ENCODE data around the gene PRSS50. TPM values are rescaled to one million over a fixed set of nuclear protein-coding genes. Genes with fewer than 3 reads are reported as not detected.

Gene PRSS50, protein sequence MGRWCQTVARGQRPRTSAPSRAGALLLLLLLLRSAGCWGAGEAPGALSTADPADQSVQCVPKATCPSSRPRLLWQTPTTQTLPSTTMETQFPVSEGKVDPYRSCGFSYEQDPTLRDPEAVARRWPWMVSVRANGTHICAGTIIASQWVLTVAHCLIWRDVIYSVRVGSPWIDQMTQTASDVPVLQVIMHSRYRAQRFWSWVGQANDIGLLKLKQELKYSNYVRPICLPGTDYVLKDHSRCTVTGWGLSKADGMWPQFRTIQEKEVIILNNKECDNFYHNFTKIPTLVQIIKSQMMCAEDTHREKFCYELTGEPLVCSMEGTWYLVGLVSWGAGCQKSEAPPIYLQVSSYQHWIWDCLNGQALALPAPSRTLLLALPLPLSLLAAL
- 0.20 TPM for total RNA-seq
- long read RNA-seq = 0 reads

DNA sequence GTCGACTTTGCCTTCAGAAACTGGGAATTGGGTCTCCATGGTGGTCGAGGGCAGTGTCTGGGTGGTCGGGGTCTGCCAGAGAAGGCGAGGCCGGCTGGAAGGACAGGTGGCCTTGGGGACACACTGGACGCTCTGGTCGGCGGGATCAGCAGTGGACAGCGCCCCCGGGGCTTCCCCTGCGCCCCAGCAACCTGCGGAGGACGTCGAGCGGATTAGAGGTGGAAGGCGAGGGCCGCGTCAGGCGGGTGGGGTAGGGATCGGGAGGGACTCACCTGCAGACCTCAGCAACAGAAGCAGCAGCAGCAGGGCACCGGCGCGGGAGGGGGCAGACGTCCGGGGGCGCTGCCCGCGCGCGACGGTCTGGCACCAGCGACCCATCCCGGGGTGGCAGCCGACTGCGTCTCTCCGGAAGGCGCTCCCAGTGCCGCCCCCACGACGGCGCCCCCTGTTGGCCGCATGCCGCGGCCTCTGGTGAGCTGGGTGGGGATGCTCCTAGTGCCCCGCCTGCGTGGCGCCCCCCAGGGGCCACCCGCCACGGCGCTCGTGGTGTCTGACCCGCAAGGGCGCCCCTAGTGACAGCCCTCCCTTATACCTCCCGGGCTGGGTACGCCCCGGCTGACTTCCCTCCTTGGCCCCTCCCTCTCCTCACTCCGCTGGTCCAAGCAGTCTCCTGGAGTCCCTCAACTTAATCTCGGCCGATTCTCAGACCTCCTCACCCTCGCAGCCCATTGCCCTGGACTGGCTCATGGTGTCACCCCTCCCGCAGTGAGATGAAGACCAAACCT is at the start of gene PRSS50:
TSS of gene PRSS50 (minus strand) at position 423 of the 785 bp plus-strand sequence. CDS start at position 378, 45 bp downstream.
- H3K9me3 ChIP-seq = no peaks in the 10 kb centered on the region
- no peaks in the 10 kb centered on the region for H3K27me3 ChIP-seq
- intact Hi-C loops (cut with DNase I) = no loop called here
- no peak within 1 kb of the TSS for H3K4me3 ChIP-seq
- peak; percentile 6 for ATAC-seq
- H3K27ac ChIP-seq = no peak within 1 kb of the TSS
- no peaks in the 10 kb centered on the region for H3K4me1 ChIP-seq
- no peaks in the 10 kb centered on the region for H3K36me3 ChIP-seq
- TF ChIP-seq, protein P1, sequence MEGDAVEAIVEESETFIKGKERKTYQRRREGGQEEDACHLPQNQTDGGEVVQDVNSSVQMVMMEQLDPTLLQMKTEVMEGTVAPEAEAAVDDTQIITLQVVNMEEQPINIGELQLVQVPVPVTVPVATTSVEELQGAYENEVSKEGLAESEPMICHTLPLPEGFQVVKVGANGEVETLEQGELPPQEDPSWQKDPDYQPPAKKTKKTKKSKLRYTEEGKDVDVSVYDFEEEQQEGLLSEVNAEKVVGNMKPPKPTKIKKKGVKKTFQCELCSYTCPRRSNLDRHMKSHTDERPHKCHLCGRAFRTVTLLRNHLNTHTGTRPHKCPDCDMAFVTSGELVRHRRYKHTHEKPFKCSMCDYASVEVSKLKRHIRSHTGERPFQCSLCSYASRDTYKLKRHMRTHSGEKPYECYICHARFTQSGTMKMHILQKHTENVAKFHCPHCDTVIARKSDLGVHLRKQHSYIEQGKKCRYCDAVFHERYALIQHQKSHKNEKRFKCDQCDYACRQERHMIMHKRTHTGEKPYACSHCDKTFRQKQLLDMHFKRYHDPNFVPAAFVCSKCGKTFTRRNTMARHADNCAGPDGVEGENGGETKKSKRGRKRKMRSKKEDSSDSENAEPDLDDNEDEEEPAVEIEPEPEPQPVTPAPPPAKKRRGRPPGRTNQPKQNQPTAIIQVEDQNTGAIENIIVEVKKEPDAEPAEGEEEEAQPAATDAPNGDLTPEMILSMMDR (IDR thresholded peaks at IDR 0.05) = peak; percentile 29
- DNase-seq = peak; percentile 57

DNA sequence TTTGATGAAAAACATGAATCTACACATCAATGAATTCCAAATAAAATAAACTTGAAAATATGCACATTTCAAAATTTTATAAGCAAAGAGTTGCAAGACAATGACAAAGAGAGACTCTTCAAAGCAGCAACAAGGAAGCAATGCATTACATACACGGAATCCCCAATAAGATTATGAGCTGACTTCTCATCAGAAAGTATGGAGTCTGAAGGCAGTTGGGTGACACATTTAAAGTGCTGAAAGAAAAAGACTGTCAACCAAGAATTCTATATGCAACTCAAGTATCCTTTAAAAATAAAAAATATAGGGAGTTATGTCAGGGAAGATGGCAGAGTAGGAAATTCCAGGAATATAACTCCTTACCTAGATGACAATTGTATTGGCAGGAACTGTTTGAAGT is 46.5 kb upstream of the PRSS50 start:
- intact Hi-C loops (cut with DNase I) = no loop called here
- Histone ChIP-seq H3K4me3 (no peak overlapping the region), H3K27ac (no peak overlapping the region), H3K36me3 (no peaks in the 10 kb centered on the region), H3K27me3 (no peaks in the 10 kb centered on the region), H3K9me3 (peaks cover 10% of the 10 kb centered on the region), H3K4me1 (no peaks in the 10 kb centered on the region)
- TF ChIP-seq, protein P1 (IDR thresholded peaks at IDR 0.05) = no peak
- no peak for ATAC-seq
- DNase-seq = no peak

DNA sequence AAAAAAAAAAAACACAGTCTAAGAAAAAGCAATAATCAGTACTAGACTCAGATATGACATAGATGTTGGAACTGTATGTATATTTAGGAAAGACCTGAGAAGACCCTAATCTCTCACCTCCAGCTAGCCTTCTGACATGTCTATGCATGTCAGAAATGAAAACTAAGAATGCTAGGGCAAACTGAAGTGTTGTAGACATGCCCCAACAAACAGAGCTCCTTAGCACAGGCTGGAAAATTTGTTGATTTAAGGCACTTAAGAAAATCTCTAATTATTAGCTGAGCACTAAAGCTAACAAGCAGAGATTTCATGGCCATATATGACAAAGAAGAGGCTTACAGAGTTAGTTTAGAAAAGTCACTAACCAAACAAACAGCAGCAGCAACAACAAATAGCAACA is 45.5 kb upstream of the PRSS50 start:
- DNase-seq = no peak
- H3K9me3 ChIP-seq = peaks cover 7% of the 10 kb centered on the region
- H3K4me3 ChIP-seq = no peak overlapping the region
- ATAC-seq = no peak
- intact Hi-C loops (cut with DNase I) = no loop called here
- no peaks in the 10 kb centered on the region for H3K4me1 ChIP-seq
- H3K27ac ChIP-seq = no peak overlapping the region
- H3K27me3 ChIP-seq = no peaks in the 10 kb centered on the region
- TF ChIP-seq, protein P1 (IDR thresholded peaks at IDR 0.05) = no peak
- no peaks in the 10 kb centered on the region for H3K36me3 ChIP-seq

DNA sequence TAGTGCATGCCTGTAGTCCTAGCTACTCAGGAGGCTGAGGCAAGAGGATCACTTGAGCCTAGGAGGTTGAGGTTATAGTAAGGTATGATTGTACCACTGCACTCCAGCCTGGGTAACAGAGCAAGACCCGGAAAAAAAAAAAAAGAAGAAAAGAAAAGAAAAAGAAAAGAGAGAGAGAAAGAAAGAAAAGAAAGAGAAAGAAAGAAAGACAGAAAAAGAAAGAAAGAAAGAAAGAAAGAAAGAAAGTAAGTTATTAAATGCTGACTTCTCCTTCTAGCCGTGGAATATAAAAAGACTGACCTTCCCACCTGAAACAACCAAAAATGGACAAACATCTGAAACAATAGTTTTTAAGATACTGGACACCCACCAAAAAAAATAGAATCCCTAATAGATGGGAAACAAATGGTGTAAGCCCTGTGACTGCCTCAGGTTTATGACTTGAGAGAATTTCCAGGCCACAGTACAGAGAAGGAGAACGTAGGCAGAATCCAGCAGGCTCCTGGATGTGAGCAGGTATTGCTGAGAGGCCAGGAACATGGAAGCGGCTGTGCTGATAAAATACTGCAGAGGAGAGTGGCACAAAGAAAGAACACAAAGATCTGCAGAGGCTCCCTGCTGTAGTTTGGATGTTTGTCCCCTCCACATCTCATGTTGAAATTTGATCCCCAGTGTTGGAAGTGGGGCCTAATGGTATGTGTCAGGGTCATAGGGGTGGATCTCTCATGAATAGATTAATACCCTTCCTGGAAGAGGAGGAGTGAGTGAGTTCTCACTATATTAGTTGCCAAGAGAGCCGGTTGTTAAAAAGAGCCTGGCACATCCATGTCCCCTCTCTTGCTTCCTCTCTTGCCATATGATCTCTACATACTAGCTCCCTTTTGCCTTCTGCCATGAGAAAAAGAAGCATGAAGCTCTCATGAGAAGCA is 41.8 kb upstream of the PRSS50 start:
- Histone ChIP-seq H3K36me3 (no peaks in the 10 kb centered on the region), H3K9me3 (no peaks in the 10 kb centered on the region), H3K4me3 (no peak overlapping the region), H3K27me3 (no peaks in the 10 kb centered on the region), H3K27ac (no peak overlapping the region), H3K4me1 (no peaks in the 10 kb centered on the region)
- intact Hi-C loops (cut with DNase I) = no loop called here
- no peak for ATAC-seq
- TF ChIP-seq, protein P1 (IDR thresholded peaks at IDR 0.05) = no peak
- DNase-seq = no peak

DNA sequence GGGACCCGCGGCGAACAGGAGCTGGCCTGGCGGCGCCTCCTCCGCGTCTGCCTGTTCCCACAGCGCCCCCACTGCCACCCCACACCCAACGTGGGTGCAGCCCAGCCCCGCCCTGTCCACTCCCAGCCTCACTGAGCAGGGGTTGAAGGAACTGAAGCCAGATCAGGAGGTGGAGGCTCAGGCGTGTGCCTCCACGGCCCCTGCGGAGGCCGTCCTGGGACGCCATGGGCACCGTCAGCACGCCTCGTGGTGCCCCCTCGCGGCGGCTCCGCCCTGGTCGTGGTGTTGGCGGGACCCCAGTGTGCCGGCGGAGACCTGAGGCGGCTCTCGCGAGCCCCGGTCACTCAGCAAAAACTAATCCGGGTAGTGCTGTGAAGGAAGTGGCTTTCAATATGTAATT is 39.0 kb upstream of the PRSS50 start:
- TF ChIP-seq, protein P1 (IDR thresholded peaks at IDR 0.05) = no peak
- no peak overlapping the region for H3K4me3 ChIP-seq
- no peaks in the 10 kb centered on the region for H3K9me3 ChIP-seq
- H3K36me3 ChIP-seq = no peaks in the 10 kb centered on the region
- H3K27me3 ChIP-seq = no peaks in the 10 kb centered on the region
- no peak for ATAC-seq
- intact Hi-C loops (cut with DNase I) = no loop called here
- H3K4me1 ChIP-seq = no peaks in the 10 kb centered on the region
- no peak for DNase-seq
- no peak overlapping the region for H3K27ac ChIP-seq

All from upper lobe of right lung (tissue), 1 donor.